HepG2 (cell line): Measurements from ENCODE around the gene CD151. TPM values are rescaled to one million over a fixed set of nuclear protein-coding genes. Genes with fewer than 3 reads are reported as not detected.

Source experiments
- BRCA1 ChIP-seq: sonication (generic); formaldehyde crosslinking; IDR thresholded peaks from 2 replicates; pipeline ENCODE4 v1.4.0; 2020; ENCODE audit warnings: missing genetic modification reagents
- CEBPB ChIP-seq: IDR thresholded peaks from 2 replicates; pipeline ENCODE4 v1.6.1; 2011; ENCODE audit warnings: low read depth, low read length, improper control_type of control experiment, borderline replicate concordance
- HHEX ChIP-seq: IDR thresholded peaks from 2 replicates; pipeline ENCODE4 v1.6.1; 2016; ENCODE audit warnings: control low read depth
- KLF12 ChIP-seq: sonication (generic); formaldehyde crosslinking; IDR thresholded peaks from 2 replicates; pipeline ENCODE4 v1.4.0; 2020; ENCODE audit warnings: missing genetic modification reagents, borderline replicate concordance
- KMT2A ChIP-seq: sonication (generic); formaldehyde crosslinking; IDR thresholded peaks from 2 replicates; pipeline ENCODE4 v1.4.0; 2020; ENCODE audit warnings: missing genetic modification reagents
- MED1 ChIP-seq: sonication (generic); formaldehyde crosslinking; IDR thresholded peaks from 2 replicates; pipeline ENCODE4 v1.4.0; 2020; ENCODE audit warnings: missing genetic modification reagents
- NAIF1 ChIP-seq: sonication (generic); formaldehyde crosslinking; IDR thresholded peaks from 2 replicates; pipeline ENCODE4 v1.5.0; 2020; ENCODE audit warnings: mild to moderate bottlenecking, missing genetic modification reagents, borderline replicate concordance
- NR2F6 ChIP-seq, 2 experiments: IDR thresholded peaks; 2 replicates each; pipeline ENCODE4 v1.6.1; 2016; ENCODE audit warnings: antibody characterized with exemption in 1 of 2, mild to moderate bottlenecking in 1 of 2
- PCBP1 ChIP-seq: fragments of 200-400 bp; formaldehyde crosslinking; IDR thresholded peaks from 2 replicates; pipeline ENCODE4 v1.6.1; 2017; ENCODE audit warnings: mild to moderate bottlenecking, low read depth, low read length, borderline replicate concordance
- SNAPC2 ChIP-seq: sonication (generic); formaldehyde crosslinking; IDR thresholded peaks from 2 replicates; pipeline ENCODE4 v1.8.1; 2022; ENCODE audit warnings: mild to moderate bottlenecking, missing genetic modification reagents
- SRSF1 ChIP-seq: fragments of 200-400 bp; formaldehyde crosslinking; optimal IDR thresholded peaks from 2 replicates; pipeline ENCODE3; 2017; ENCODE audit warnings: mild to moderate bottlenecking, low read depth, low read length, moderate library complexity
- XRCC5 ChIP-seq: fragments of 200-400 bp; formaldehyde crosslinking; optimal IDR thresholded peaks from 2 replicates; pipeline ENCODE3; 2017; ENCODE audit warnings: mild to moderate bottlenecking, low read length
- ZFP90 ChIP-seq: sonication (generic); formaldehyde crosslinking; IDR thresholded peaks from 2 replicates; pipeline ENCODE4 v1.8.0; 2022; ENCODE audit warnings: missing genetic modification reagents, mild to moderate bottlenecking, inconsistent platforms, borderline replicate concordance
- ZFX ChIP-seq: sonication (generic); formaldehyde crosslinking; IDR thresholded peaks from 2 replicates; pipeline ENCODE4 v1.4.0; 2020; ENCODE audit warnings: mild to moderate bottlenecking, low read depth, missing genetic modification reagents, moderate library complexity
- ZNF546 ChIP-seq: sonication (generic); formaldehyde crosslinking; conservative IDR thresholded peaks from 2 replicates; pipeline ENCODE4 v1.8.1; 2023; ENCODE audit warnings: mild to moderate bottlenecking, missing genetic modification reagents
- ZNF672 ChIP-seq: sonication (generic); formaldehyde crosslinking; IDR thresholded peaks from 2 replicates; pipeline ENCODE4 v1.8.1; 2022; ENCODE audit warnings: missing genetic modification reagents
- ZNF674 ChIP-seq: sonication (generic); formaldehyde crosslinking; IDR thresholded peaks from 2 replicates; pipeline ENCODE4 v1.5.0; 2020; ENCODE audit warnings: low read depth, mild to moderate bottlenecking, missing genetic modification reagents
- ZNF761 ChIP-seq: sonication (generic); formaldehyde crosslinking; conservative IDR thresholded peaks from 2 replicates; pipeline ENCODE4 v1.4.0; 2020; ENCODE audit warnings: mild to moderate bottlenecking, missing genetic modification reagents
- ZNF777 ChIP-seq: sonication (generic); formaldehyde crosslinking; IDR thresholded peaks from 2 replicates; pipeline ENCODE4 v1.4.0; 2020; ENCODE audit warnings: missing genetic modification reagents
- ZNF788 ChIP-seq: sonication (generic); formaldehyde crosslinking; IDR thresholded peaks from 2 replicates; pipeline ENCODE4 v1.5.0; 2020; ENCODE audit warnings: mild to moderate bottlenecking, missing genetic modification reagents, borderline replicate concordance
- ZNF841 ChIP-seq: sonication (generic); formaldehyde crosslinking; IDR thresholded peaks from 2 replicates; pipeline ENCODE4 v1.8.1; 2023; ENCODE audit warnings: missing genetic modification reagents, borderline replicate concordance
- ZNF879 ChIP-seq: sonication (generic); formaldehyde crosslinking; IDR thresholded peaks from 2 replicates; pipeline ENCODE4 v1.8.1; 2023; ENCODE audit warnings: missing genetic modification reagents
- ZSCAN29 ChIP-seq: sonication (generic); formaldehyde crosslinking; conservative IDR thresholded peaks from 2 replicates; pipeline ENCODE4 v1.4.0; 2020; ENCODE audit warnings: mild to moderate bottlenecking, missing genetic modification reagents
- polyA plus RNA-seq, 8 experiments: library from polyadenylated mRNA; depleted of rRNA in 3 of 8; stranded (reverse) in 7 of 8; unstranded in 1 of 8; fragments of >200 nt; fragmentation: Illumina TruSeq in 4 of 8; extraction: Trizol in 4 of 8; gene quantifications; 2 replicates each; pipeline versions ENCODE4 v1.2.1 to v1.2.3, GENCODE V29; 2011 to 2016; ENCODE audit warnings: low read depth in 4 of 8, missing spikeins in 1 of 8, mixed read lengths in 1 of 8; ENCODE audit not compliant: insufficient read depth in 1 of 8
- total RNA-seq, 5 experiments: library from RNA; depleted of rRNA; stranded (reverse); fragments of >200 nt; fragmentation: Illumina TruSeq; extraction: Trizol; gene quantifications; 2 replicates each; pipeline ENCODE4 v1.2.3, GENCODE V29; 2016; ENCODE audit warnings: low read depth in 1 of 5
- TF ChIP-seq, protein P1 (sequence below): fragments of 450-650 bp; IDR thresholded peaks from 2 replicates; pipeline ENCODE4 v1.6.1; 2017; ENCODE audit warnings: mild to moderate bottlenecking
- TF ChIP-seq, protein P2 (sequence below): sonication (generic); formaldehyde crosslinking; IDR thresholded peaks from 2 replicates; pipeline ENCODE4 v1.8.0; 2022; ENCODE audit warnings: missing genetic modification reagents, mild to moderate bottlenecking, borderline replicate concordance
- TF ChIP-seq, protein P3 (sequence below): sonication (generic); formaldehyde crosslinking; IDR thresholded peaks from 2 replicates; pipeline ENCODE4 v1.4.0; 2020; ENCODE audit warnings: missing genetic modification reagents

CD151 gene
- total and polyA plus RNA-seq, 2 of the 13 experiments (the other 11 are each of a cell fraction or from before 2014, with no cell fraction given) = 125 to 197 TPM

DNA sequence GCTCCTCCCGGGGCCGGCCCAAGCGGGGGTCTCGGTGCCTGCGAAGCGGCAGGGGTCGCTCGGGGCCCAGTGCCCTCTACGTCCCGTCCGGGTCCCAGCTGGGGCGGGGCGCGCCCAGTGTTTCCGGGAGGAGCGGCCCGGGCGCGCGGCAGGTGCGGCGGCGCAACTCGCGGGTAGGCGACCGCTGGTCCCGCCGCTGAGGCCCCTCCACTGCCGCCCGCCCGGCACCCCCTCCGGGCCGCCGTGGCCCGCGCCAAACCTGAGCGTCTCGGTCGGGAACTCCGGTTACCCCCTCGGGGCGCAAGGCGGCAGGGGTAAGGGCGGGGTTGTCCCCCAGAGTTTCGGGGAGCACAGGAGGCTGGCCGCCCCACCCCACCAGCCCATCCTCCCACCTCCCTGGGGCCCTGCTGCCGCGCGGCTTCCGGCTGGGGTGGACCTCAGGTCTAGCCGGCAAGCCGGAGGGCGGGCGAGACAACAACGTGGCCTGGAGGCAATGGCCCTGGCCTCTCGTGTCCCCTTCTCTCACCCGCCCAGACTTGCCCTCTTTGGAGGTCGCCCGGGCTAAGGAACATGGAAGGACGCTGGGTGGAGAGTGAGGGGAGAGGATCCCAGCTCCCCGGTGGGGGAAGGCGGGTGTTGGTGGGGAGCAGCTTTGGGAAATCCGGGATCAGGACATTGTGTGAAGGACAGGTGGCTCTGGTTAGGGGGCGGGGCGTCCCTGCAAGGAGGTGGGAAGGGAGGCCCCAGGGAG lies 5.4 kb upstream of the CD151 start (continued):
- TF ChIP-seq ZNF879 (CRISPR knock-in tag) (no peak; the same call in 1 of the 2 replicates), ZNF546 (no peak), ZNF674 (CRISPR knock-in tag) (no peak), KLF12 (CRISPR knock-in tag) (no peak), ZFX (peak; percentile 90), KMT2A (CRISPR knock-in tag) (no peak), ZSCAN29 (no peak; the same call in 1 of the 2 replicates), CEBPB (no peak), NR2F6 (IDR thresholded peaks at IDR 0.05) (no peak), NR2F6 (CRISPR knock-in tag; IDR thresholded peaks at IDR 0.05) (peak; percentile 45), ZNF777 (peak; percentile 47; the same call in 1 of the 2 replicates), ZFP90 (CRISPR knock-in tag) (no peak; the same call in 1 of the 2 replicates), ZNF761 (no peak; the same call in 1 of the 2 replicates), PCBP1 (peak; percentile 53; the same call in 1 of the 2 replicates), ZNF841 (no peak), XRCC5 (no peak), ZNF672 (CRISPR knock-in tag) (no peak), NAIF1 (CRISPR knock-in tag) (no peak), MED1 (peak; percentile 49), SRSF1 (no peak), SNAPC2 (CRISPR knock-in tag) (no peak), HHEX (CRISPR knock-in tag) (no peak), BRCA1 (CRISPR knock-in tag) (no peak), ZNF788 (no peak)
- TF ChIP-seq, protein P1, sequence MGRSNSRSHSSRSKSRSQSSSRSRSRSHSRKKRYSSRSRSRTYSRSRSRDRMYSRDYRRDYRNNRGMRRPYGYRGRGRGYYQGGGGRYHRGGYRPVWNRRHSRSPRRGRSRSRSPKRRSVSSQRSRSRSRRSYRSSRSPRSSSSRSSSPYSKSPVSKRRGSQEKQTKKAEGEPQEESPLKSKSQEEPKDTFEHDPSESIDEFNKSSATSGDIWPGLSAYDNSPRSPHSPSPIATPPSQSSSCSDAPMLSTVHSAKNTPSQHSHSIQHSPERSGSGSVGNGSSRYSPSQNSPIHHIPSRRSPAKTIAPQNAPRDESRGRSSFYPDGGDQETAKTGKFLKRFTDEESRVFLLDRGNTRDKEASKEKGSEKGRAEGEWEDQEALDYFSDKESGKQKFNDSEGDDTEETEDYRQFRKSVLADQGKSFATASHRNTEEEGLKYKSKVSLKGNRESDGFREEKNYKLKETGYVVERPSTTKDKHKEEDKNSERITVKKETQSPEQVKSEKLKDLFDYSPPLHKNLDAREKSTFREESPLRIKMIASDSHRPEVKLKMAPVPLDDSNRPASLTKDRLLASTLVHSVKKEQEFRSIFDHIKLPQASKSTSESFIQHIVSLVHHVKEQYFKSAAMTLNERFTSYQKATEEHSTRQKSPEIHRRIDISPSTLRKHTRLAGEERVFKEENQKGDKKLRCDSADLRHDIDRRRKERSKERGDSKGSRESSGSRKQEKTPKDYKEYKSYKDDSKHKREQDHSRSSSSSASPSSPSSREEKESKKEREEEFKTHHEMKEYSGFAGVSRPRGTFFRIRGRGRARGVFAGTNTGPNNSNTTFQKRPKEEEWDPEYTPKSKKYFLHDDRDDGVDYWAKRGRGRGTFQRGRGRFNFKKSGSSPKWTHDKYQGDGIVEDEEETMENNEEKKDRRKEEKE = no peak
- TF ChIP-seq, protein P2, sequence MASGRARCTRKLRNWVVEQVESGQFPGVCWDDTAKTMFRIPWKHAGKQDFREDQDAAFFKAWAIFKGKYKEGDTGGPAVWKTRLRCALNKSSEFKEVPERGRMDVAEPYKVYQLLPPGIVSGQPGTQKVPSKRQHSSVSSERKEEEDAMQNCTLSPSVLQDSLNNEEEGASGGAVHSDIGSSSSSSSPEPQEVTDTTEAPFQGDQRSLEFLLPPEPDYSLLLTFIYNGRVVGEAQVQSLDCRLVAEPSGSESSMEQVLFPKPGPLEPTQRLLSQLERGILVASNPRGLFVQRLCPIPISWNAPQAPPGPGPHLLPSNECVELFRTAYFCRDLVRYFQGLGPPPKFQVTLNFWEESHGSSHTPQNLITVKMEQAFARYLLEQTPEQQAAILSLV (CRISPR knock-in tag) = 0 out of 2 replicates have a peak, but pooled peaks have one; percentile 49
- TF ChIP-seq, protein P3, sequence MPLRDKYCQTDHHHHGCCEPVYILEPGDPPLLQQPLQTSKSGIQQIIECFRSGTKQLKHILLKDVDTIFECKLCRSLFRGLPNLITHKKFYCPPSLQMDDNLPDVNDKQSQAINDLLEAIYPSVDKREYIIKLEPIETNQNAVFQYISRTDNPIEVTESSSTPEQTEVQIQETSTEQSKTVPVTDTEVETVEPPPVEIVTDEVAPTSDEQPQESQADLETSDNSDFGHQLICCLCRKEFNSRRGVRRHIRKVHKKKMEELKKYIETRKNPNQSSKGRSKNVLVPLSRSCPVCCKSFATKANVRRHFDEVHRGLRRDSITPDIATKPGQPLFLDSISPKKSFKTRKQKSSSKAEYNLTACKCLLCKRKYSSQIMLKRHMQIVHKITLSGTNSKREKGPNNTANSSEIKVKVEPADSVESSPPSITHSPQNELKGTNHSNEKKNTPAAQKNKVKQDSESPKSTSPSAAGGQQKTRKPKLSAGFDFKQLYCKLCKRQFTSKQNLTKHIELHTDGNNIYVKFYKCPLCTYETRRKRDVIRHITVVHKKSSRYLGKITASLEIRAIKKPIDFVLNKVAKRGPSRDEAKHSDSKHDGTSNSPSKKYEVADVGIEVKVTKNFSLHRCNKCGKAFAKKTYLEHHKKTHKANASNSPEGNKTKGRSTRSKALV = no peak
